GM23248 (cell line): Measurements from ENCODE around the gene UBAC2. TPM values are rescaled to one million over a fixed set of nuclear protein-coding genes. Genes with fewer than 3 reads are reported as not detected.

Experiments used
- DNase-seq: peaks from one replicate; pipeline ENCODE4 v3.0.0-alpha.2; 2015
- H2AFZ ChIP-seq: fragments of 200-600 bp; sonication (generic); 2 replicates; pipeline ENCODE4 v1.6.1; 2016; ENCODE audit warnings: antibody characterized with exemption
- H3F3A ChIP-seq: fragments of 200-600 bp; sonication (generic); 2 replicates; pipeline ENCODE4 v1.6.1; 2016; ENCODE audit warnings: mild to moderate bottlenecking, antibody characterized with exemption, mixed run types; ENCODE audit not compliant: insufficient read depth
- H3K27ac ChIP-seq: fragments of 200-600 bp; sonication (generic); 2 replicates; pipeline ENCODE4 v1.5.1; 2016; ENCODE audit warnings: mild to moderate bottlenecking
- H3K27me3 ChIP-seq: fragments of 200-600 bp; sonication (generic); replicated peaks from 2 replicates; pipeline ENCODE4 v1.6.1; 2016; ENCODE audit warnings: mild to moderate bottlenecking; ENCODE audit not compliant: insufficient read depth
- H3K36me3 ChIP-seq: fragments of 200-600 bp; sonication (generic); 2 replicates; pipeline ENCODE4 v1.6.1; 2016; ENCODE audit warnings: low read depth, mild to moderate bottlenecking
- H3K4me1 ChIP-seq: fragments of 200-600 bp; sonication (generic); 2 replicates; pipeline ENCODE4 v1.6.1; 2016; ENCODE audit warnings: mild to moderate bottlenecking; ENCODE audit not compliant: insufficient read depth
- H3K4me2 ChIP-seq: fragments of 200-600 bp; sonication (generic); one replicate; pipeline ENCODE4 v1.6.1; 2016; ENCODE audit warnings: mild to moderate bottlenecking; ENCODE audit not compliant: unreplicated experiment
- H3K4me3 ChIP-seq: fragments of 200-600 bp; sonication (generic); 2 replicates; pipeline ENCODE4 v1.5.1; 2016; ENCODE audit warnings: mild to moderate bottlenecking
- H3K79me2 ChIP-seq: fragments of 200-600 bp; sonication (generic); 2 replicates; pipeline ENCODE4 v1.6.1; 2016; ENCODE audit warnings: mild to moderate bottlenecking; ENCODE audit not compliant: insufficient read depth
- H3K9ac ChIP-seq: fragments of 200-600 bp; sonication (generic); 2 replicates; pipeline ENCODE4 v1.6.1; 2016; ENCODE audit warnings: mild to moderate bottlenecking
- H3K9me2 ChIP-seq: fragments of 200-600 bp; sonication (generic); 2 replicates; pipeline ENCODE4 v1.6.1; 2016; ENCODE audit warnings: mixed run types, mild to moderate bottlenecking, moderate library complexity; ENCODE audit not compliant: insufficient read depth
- H3K9me3 ChIP-seq: fragments of 200-600 bp; sonication (generic); one replicate; pipeline ENCODE4 v1.6.1; 2017; ENCODE audit warnings: low read depth
- H4K20me1 ChIP-seq: fragments of 200-600 bp; sonication (generic); 2 replicates; pipeline ENCODE4 v1.6.0; 2016; ENCODE audit not compliant: insufficient read depth
- EZH2 ChIP-seq: fragments of 200-600 bp; sonication (generic); IDR thresholded peaks from 2 replicates; pipeline ENCODE4 v1.6.1; 2018; ENCODE audit warnings: antibody characterized with exemption, mild to moderate bottlenecking; ENCODE audit not compliant: insufficient read depth, poor library complexity, severe bottlenecking
- EZH2phosphoT487 ChIP-seq: fragments of 200-600 bp; sonication (generic); IDR thresholded peaks from 2 replicates; pipeline ENCODE4 v1.6.1; 2018; ENCODE audit warnings: antibody characterized with exemption, moderate library complexity, mild to moderate bottlenecking, low read depth; ENCODE audit not compliant: insufficient read depth
- WGBS, 2 experiments: methylation state at CpG; one replicate each; pipeline ENCODE4 v1.1.6; 2015 to 2017; ENCODE audit warnings: low lambda C conversion rate in 2 of 2, low coverage in 1 of 2; ENCODE audit errors: missing lambda C conversion rate in 2 of 2; 5-methylcytosine and 5-hydroxymethylcytosine counted together
- in situ Hi-C: fragments of 300-500 bp; cut with MboI; formaldehyde crosslinking; loops from 2 replicates; pipeline ENCODE4 v1.15.0; 2020
- polyA plus RNA-seq: library from polyadenylated mRNA; unstranded; fragments of >200 nt; fragmentation: Nextera tagmentation; extraction: Ambion mirVana; gene quantifications from 2 replicates; pipeline ENCODE4 v1.2.1, GENCODE V29; 2016
- total RNA-seq: library from RNA; depleted of rRNA; stranded (reverse); fragments of >200 nt; shearing (Covaris generic); gene quantifications from 2 replicates; pipeline ENCODE4 v1.2.3, GENCODE V29; 2014

Gene UBAC2
- total and polyA plus RNA-seq, 2 experiments from 2014 or later: 66.1 to 95.9 TPM

DNA sequence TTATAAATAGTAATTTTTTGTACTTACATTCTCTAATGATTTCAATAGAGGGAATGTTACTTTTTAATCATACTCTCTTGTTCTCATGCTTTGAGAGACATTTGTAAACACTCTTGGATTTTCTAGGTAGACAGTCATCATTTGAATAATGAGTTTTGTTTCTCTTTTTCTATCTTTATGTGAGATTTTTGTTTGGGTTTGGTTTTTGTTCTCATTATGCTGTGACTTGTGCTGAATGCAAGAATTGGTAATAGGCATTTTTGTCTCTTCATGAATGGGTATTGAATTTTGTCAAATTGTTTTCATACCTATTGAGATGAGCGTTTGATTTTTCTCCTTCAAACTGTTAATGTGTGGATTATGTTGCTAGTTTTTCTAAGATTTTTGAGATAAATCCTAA lies 163.3 kb downstream of the UBAC2 start:
- TF ChIP-seq EZH2phosphoT487 (no peak), EZH2 (no peak)
- no peaks in the 10 kb centered on the region for H3K9me3 ChIP-seq
- no peaks in the 10 kb centered on the region for H3K4me1 ChIP-seq
- no peak overlapping the region for H3K9ac ChIP-seq
- no peaks in the 10 kb centered on the region for H3K27me3 ChIP-seq
- H3K27ac ChIP-seq: no peak overlapping the region
- H3K4me3 ChIP-seq: no peak overlapping the region
- H3K9me2 ChIP-seq: no peaks in the 10 kb centered on the region
- no peaks in the 10 kb centered on the region for H4K20me1 ChIP-seq
- no peak overlapping the region for H2AFZ ChIP-seq
- 81 to 87% methylated on average over 1 of the region's 1 CpG for WGBS, 2 experiments
- no peak overlapping the region for H3K4me2 ChIP-seq
- in situ Hi-C loops: no loop called here
- DNase-seq: no peak
- no peaks in the 10 kb centered on the region for H3K79me2 ChIP-seq
- H3K36me3 ChIP-seq: no peaks in the 10 kb centered on the region
- no peaks in the 10 kb centered on the region for H3F3A ChIP-seq

DNA sequence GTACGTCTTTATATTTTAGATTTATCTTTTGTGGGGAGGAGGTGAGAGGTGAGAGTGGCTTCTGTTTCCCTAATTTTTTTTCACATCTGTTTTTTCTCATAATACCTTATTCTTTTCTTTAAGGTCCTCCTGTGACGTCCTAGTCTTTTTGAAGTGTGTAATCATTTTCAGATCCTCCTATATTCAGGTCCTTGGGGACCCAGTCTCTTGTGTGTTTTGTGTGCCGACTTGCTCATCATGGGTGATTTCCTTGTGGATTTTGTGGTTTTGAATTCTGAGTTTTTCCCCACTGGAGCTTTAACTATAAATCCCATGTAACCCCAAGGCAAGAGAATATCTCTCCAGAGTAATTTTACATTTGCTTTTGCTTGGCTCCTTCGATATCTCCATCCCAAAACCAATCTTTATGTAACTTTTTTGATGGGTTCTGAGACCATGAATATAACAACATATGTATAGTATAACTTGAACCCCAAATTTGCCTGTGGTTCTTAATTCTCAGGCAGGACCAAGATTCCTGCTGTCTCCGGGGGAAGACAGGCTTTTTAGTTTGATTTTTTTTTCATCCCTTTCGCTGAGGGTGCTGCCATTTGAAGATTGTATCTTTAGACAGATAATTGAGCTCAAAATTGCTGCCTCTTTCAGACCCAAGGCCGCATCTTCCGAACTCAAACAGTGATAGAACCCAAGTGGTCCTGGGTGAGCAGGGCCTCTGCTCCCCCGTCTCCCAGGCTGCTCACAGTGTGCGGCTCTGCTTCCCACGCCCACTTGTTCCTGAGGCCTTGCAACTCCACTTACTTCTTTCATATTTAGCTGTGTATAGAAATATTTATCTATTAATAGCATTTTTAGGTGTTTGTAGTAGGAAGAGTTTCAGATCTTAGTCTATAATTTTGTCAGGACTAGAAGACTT lies 165.7 kb downstream of the UBAC2 start:
- H3F3A ChIP-seq: no peaks in the 10 kb centered on the region
- peaks cover 10% of the 10 kb centered on the region; the same call in 1 of the 2 replicates for H3K36me3 ChIP-seq
- H3K4me2 ChIP-seq: no peak overlapping the region
- no peaks in the 10 kb centered on the region for H3K79me2 ChIP-seq
- no peaks in the 10 kb centered on the region for H3K27me3 ChIP-seq
- TF ChIP-seq EZH2 (no peak), EZH2phosphoT487 (no peak)
- no peak overlapping the region for H3K9ac ChIP-seq
- in situ Hi-C loops: no loop called here
- no peaks in the 10 kb centered on the region for H4K20me1 ChIP-seq
- H3K9me3 ChIP-seq: no peaks in the 10 kb centered on the region
- H3K9me2 ChIP-seq: no peaks in the 10 kb centered on the region
- WGBS, 2 experiments: 91 to 93% methylated on average over 11 of the region's 11 CpGs
- H3K27ac ChIP-seq: no peak overlapping the region
- no peak overlapping the region for H2AFZ ChIP-seq
- no peak for DNase-seq
- no peak overlapping the region for H3K4me3 ChIP-seq
- H3K4me1 ChIP-seq: no peaks in the 10 kb centered on the region

DNA sequence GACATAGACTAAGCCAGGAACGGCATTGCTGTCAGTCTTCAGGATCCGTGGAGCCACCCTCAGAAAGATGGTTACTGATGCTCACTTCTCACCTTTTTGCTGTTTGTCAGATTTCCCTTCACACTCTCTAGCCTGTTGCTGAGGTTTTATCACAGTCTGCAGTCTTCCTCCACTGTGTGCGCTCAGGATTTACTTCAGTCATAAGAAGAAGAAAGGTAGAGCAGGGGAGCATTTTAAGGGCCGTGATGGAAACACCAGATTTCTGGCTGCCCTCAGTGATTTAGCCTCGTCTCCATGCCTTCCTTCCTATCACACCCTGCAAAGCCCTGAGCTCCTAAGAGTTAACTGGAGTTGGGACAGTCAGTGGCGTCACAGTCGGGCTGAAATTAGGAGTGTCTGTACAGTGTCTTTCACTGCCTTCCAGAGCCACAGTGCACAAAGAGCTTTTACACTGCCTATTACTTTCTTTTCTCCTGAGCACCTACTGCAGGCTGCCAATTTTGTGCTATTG lies 166.5 kb downstream of the UBAC2 start:
- Histone ChIP-seq H3K4me3 (no peak overlapping the region), H3K79me2 (no peaks in the 10 kb centered on the region), H3K9me3 (no peaks in the 10 kb centered on the region), H3K4me1 (no peaks in the 10 kb centered on the region), H3F3A (no peaks in the 10 kb centered on the region), H3K27ac (no peak overlapping the region), H3K4me2 (no peak overlapping the region), H3K36me3 (peaks cover 10% of the 10 kb centered on the region; the same call in 1 of the 2 replicates), H2AFZ (no peak overlapping the region), H4K20me1 (no peaks in the 10 kb centered on the region), H3K27me3 (no peaks in the 10 kb centered on the region), H3K9me2 (no peaks in the 10 kb centered on the region), H3K9ac (no peak overlapping the region)
- TF ChIP-seq EZH2phosphoT487 (no peak), EZH2 (no peak)
- WGBS, 2 experiments: 78 to 82% methylated on average over 7 of the region's 7 CpGs
- in situ Hi-C loops: no loop called here
- DNase-seq: no peak

DNA sequence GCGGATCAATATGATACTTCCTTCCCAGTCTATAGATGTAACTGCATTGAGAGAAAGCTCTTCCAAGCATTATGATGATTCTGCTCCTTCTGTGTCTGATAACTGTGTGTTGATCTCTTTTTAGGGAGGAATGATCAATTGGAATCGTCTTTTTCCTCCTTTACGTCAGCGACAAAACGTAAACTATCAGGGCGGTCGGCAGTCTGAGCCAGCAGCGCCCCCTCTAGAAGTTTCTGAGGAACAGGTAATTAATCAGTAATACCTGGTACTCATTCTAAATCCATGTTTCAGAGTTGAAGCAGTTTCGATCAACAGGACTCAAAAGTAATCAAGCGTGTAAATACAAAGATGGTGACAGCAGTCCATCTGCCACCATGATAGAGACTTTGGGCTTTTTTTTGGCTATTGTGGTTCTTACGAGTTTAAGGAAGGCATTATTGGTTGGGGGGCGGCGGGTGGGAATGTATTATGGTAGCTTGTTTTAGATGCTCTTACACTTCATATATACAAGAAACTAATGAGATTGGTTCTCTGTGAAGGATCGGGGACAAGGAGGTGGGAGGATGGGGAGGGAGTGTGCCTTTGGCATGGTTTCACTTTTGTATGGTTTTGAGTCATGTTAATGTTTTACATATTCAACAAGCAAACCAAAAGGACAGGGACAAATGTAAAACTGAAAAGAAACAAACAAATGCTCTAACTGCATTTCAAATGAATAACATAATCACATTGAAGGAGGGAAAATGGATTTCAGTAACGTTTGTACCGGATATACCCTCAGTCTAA lies 167.2 kb downstream of the UBAC2 start:
- H3K9ac ChIP-seq: no peak overlapping the region
- TF ChIP-seq EZH2 (no peak), EZH2phosphoT487 (no peak)
- H3K36me3 ChIP-seq: peaks cover 10% of the 10 kb centered on the region; the same call in 1 of the 2 replicates
- in situ Hi-C loops: no loop called here
- WGBS, 2 experiments: 95% methylated on average over 16 of the region's 16 CpGs
- H3K4me3 ChIP-seq: no peak overlapping the region
- H3K9me3 ChIP-seq: no peaks in the 10 kb centered on the region
- no peak overlapping the region for H2AFZ ChIP-seq
- no peak overlapping the region for H3K4me2 ChIP-seq
- H3K9me2 ChIP-seq: no peaks in the 10 kb centered on the region
- H3K27ac ChIP-seq: no peak overlapping the region
- H4K20me1 ChIP-seq: no peaks in the 10 kb centered on the region
- H3F3A ChIP-seq: no peaks in the 10 kb centered on the region
- no peak for DNase-seq
- H3K79me2 ChIP-seq: no peaks in the 10 kb centered on the region
- H3K4me1 ChIP-seq: no peaks in the 10 kb centered on the region
- H3K27me3 ChIP-seq: no peaks in the 10 kb centered on the region
